ENCODE measurements around the gene AKT2.

GRCh38 chr19:40216777-40217026, 68.4 kb downstream of the AKT2 start:
- TF ChIP-seq POLR2A (IDR thresholded peaks at IDR 0.05) (no peak), CTCF (IDR thresholded peaks at IDR 0.05 in 4 of 5, conservative IDR thresholded peaks at IDR 0.05 in 1 of 5) (no peak)

Data from gastrocnemius medialis (tissue), 4 donors.